ENCODE results near the gene SAMD3.

SAMD3 gene

GRCh38 chr6:130204322-130204721 lies 18.4 kb downstream of the SAMD3 start:
- Histone ChIP-seq H3K9ac (ENCODE audit: low read depth, low read length, poor library complexity, severe bottlenecking) (no peak overlapping the region), H3K9me2 (replicated peaks; ENCODE audit: low read depth, low read length) (no peaks in the 10 kb centered on the region), H3K79me2 (ENCODE audit: insufficient read depth, low read length) (no peaks in the 10 kb centered on the region), H3F3A (ENCODE audit: low read depth) (no peaks in the 10 kb centered on the region), H3K4me1 (ENCODE audit: insufficient read depth, low read length, poor library complexity, severe bottlenecking) (no peaks in the 10 kb centered on the region), H3K27me3 (ENCODE audit: insufficient read depth, low read length, poor library complexity, severe bottlenecking) (no peaks in the 10 kb centered on the region), H2AFZ (ENCODE audit: low read length) (no peak overlapping the region), H3K36me3 (ENCODE audit: insufficient read depth, low read length) (no peaks in the 10 kb centered on the region), H3K9me3 (ENCODE audit: insufficient read depth, low read depth, low read length) (no peaks in the 10 kb centered on the region), H4K20me1 (ENCODE audit: insufficient read depth, low read length, poor library complexity, severe bottlenecking) (no peaks in the 10 kb centered on the region), H3K4me2 (ENCODE audit: low read depth, low read length, poor library complexity, severe bottlenecking) (no peak overlapping the region), H3K4me3 (ENCODE audit: low read length, poor library complexity, severe bottlenecking) (no peak overlapping the region)
- TF ChIP-seq CTCF (conservative IDR thresholded peaks at IDR 0.05; ENCODE audit: low read length), result no peak
- TF ChIP-seq EZH2phosphoT487 (IDR thresholded peaks at IDR 0.05; ENCODE audit: borderline replicate concordance), result no peak

GRCh38 chr6:130203370-130203769 lies 19.4 kb downstream of the SAMD3 start:
- H2AFZ ChIP-seq (ENCODE audit: low read length), result no peak overlapping the region
- no peaks in the 10 kb centered on the region for H3K9me2 ChIP-seq (replicated peaks; ENCODE audit: low read depth, low read length)
- no peak overlapping the region for H3K9ac ChIP-seq (ENCODE audit: low read depth, low read length, poor library complexity, severe bottlenecking)
- no peaks in the 10 kb centered on the region for H3K36me3 ChIP-seq (ENCODE audit: insufficient read depth, low read length)
- H4K20me1 ChIP-seq (ENCODE audit: insufficient read depth, low read length, poor library complexity, severe bottlenecking), result no peaks in the 10 kb centered on the region
- no peaks in the 10 kb centered on the region for H3K79me2 ChIP-seq (ENCODE audit: insufficient read depth, low read length)
- no peaks in the 10 kb centered on the region for H3K27me3 ChIP-seq (ENCODE audit: insufficient read depth, low read length, poor library complexity, severe bottlenecking)
- no peak overlapping the region for H3K4me3 ChIP-seq (ENCODE audit: low read length, poor library complexity, severe bottlenecking)
- H3K4me2 ChIP-seq (ENCODE audit: low read depth, low read length, poor library complexity, severe bottlenecking), result no peak overlapping the region
- H3K4me1 ChIP-seq (ENCODE audit: insufficient read depth, low read length, poor library complexity, severe bottlenecking), result no peaks in the 10 kb centered on the region
- H3K9me3 ChIP-seq (ENCODE audit: insufficient read depth, low read depth, low read length), result no peaks in the 10 kb centered on the region
- no peaks in the 10 kb centered on the region for H3F3A ChIP-seq (ENCODE audit: low read depth)
- TF ChIP-seq EZH2phosphoT487 (IDR thresholded peaks at IDR 0.05; ENCODE audit: borderline replicate concordance), result no peak

GRCh38 chr6:130202782-130203181 lies 20.0 kb downstream of the SAMD3 start:
- H3K4me3 ChIP-seq (ENCODE audit: low read length, poor library complexity, severe bottlenecking), result no peak overlapping the region

More at GRCh38 chr6:130202782-130203181, 20.0 kb downstream of the SAMD3 start:
- no peaks in the 10 kb centered on the region for H3K36me3 ChIP-seq (ENCODE audit: insufficient read depth, low read length)
- H3K4me1 ChIP-seq (ENCODE audit: insufficient read depth, low read length, poor library complexity, severe bottlenecking), result no peaks in the 10 kb centered on the region
- no peaks in the 10 kb centered on the region for H4K20me1 ChIP-seq (ENCODE audit: insufficient read depth, low read length, poor library complexity, severe bottlenecking)
- H2AFZ ChIP-seq (ENCODE audit: low read length), result no peak overlapping the region
- H3K27me3 ChIP-seq (ENCODE audit: insufficient read depth, low read length, poor library complexity, severe bottlenecking), result no peaks in the 10 kb centered on the region
- H3K4me2 ChIP-seq (ENCODE audit: low read depth, low read length, poor library complexity, severe bottlenecking), result no peak overlapping the region
- TF ChIP-seq CTCF (conservative IDR thresholded peaks at IDR 0.05; ENCODE audit: low read length) (no peak), EZH2phosphoT487 (IDR thresholded peaks at IDR 0.05; ENCODE audit: borderline replicate concordance) (no peak)
- no peak overlapping the region for H3K9ac ChIP-seq (ENCODE audit: low read depth, low read length, poor library complexity, severe bottlenecking)
- no peaks in the 10 kb centered on the region for H3F3A ChIP-seq (ENCODE audit: low read depth)
- no peaks in the 10 kb centered on the region for H3K9me3 ChIP-seq (ENCODE audit: insufficient read depth, low read depth, low read length)
- H3K9me2 ChIP-seq (replicated peaks; ENCODE audit: low read depth, low read length), result no peaks in the 10 kb centered on the region
- no peaks in the 10 kb centered on the region for H3K79me2 ChIP-seq (ENCODE audit: insufficient read depth, low read length)
